ENCODE data around the gene S100P.
"Not testable (repeated sequence)": the region's sequence is repeated elsewhere in the genome, so short reads cannot be mapped to it uniquely, and the experiment has no call there.

S100P gene

DNA sequence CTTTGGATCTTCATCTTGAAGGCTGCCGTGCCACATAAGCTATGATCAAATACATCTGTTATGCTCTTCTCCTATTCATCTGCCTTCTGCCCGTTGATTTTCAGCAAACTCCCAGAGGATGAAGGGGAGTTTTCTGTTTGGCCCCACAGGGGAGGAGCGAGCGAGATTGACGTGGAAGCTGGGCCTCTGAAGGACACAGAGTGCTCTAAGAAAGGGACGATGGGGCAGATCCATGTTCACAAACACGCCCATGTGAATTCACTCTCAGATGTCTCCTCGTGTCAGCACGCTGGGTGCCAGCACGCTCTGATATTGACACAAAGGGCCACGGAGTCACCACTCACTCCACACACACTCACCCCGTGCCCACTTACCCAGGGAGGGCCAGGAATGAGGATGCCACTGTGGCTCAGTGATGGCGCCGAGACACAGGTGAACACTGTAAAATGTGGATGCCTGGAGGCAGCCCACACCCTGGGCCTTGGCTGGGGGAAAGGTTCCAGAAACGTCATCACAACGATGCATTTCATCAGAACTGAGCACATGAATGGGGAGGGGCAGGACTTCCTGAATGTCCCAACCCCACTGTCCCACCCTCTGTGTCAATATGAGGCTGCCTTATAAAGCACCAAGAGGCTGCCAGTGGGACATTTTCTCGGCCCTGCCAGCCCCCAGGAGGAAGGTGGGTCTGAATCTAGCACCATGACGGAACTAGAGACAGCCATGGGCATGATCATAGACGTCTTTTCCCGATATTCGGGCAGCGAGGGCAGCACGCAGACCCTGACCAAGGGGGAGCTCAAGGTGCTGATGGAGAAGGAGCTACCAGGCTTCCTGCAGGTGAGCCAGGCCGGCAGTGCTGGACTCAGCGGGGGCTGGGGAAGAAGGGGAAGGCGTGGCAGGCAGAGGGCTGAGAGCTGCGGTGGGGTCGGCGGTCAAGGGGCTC is at the start of gene S100P:
Gene S100P (plus strand): TSS at position 648 of the 946 bp plus-strand sequence. CDS start 55 bp downstream, at position 703.
- no peak for DNase-seq

DNA sequence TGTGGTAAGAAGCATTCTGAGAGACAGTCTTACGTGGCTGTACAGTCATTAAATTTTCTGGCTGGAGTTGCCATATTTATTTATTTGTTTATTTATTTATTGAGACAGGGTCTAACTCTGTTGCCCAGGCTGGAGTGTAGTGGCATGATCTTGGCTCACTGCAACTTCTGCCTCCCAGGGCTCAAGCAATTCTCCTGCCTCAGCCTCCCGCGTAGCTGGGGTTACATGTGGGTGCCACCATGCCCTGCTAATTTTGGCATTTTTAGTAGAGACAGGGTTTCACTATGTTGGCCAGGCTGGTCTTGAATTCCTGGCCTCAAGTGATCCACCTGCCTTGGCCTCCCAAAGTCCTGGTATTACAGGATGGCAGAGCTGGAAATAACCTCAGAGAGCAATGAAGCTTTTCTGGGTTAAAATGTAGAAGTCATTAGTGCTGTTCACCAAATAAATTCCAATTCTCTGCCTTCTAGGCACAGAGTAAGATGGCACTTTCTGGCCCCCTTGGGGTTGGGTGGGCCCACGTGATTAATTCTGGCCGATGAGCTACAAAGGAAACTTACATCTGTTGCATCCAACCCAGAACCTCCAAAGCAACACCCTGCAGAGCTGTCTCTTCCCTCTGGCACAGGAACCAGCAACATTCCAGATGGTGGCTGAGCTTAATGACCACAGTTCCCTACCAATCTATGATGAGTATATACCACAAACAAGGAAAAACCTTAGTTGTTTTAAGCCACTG is 48.7 kb upstream of the S100P start:
- no peak for DNase-seq

DNA sequence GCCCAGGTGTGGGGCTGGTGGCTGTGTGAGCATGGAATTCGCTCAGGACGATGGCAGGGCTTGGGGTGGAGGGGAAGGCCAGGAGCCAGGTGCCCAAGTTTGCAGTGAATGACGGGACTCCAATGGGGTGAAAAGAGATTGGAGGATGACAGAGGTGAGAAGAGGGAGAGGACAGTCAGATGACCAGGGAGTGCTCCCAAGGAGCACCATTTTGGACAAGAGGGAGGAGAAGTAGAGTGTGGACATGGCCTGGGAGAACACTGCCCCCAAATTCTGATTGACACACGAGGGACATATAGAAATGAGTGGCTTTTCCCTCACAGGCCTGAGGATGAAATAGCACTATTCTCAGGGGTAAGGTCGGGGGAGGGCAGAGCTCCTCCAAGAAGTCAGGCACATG is 46.5 kb upstream of the S100P start:
- DNase-seq, result no peak

DNA sequence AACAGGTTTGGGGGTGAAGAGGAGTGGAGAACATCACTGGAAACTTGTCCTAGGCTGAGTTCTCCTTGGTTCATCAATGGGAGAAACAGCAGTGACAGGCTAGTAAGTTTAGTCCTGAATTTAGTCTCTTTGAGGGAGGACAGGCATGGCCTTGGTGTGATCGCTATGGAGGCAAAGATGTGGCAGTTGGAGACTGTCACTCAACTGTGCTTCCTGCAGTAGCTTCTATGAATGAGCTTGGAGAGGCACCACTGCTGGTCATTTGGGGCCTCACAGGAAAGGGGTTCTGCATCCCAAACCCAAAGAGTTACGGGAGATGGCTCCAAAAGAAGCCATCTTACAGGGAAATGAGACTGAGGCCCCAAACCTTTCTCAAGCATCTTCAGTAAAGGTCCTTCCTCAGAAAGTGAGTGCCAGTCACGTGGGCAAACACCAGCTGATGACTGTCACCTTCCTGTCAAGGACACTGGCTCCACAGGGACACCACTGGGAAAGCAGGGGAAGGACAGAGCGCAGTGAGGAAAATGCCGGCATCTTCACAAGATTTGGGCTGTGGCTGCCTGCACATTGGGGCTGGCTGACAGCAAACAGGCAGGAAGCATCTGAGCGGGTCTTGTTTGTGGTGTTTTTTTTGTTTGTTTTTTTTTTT is 46.0 kb upstream of the S100P start:
- no peak for DNase-seq

DNA sequence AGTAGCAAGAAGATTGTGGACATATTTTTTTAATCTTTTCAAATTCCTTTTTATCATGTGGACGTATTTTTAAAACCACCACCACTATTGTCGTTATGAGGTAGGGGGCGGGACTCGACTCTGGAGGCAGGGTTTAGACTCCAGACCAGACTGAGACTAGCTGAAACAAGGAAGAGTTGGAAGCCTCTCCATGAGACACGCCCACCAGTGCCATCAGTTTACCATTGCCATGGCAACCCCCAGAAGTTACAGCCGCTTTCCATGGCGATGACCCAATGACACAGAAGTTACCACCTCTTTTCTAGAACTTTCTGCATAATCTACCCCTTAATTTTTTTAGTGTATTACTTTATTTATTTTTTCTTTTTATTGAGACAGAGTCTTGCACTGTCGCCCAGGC is 44.5 kb upstream of the S100P start:
- no peak for DNase-seq

DNA sequence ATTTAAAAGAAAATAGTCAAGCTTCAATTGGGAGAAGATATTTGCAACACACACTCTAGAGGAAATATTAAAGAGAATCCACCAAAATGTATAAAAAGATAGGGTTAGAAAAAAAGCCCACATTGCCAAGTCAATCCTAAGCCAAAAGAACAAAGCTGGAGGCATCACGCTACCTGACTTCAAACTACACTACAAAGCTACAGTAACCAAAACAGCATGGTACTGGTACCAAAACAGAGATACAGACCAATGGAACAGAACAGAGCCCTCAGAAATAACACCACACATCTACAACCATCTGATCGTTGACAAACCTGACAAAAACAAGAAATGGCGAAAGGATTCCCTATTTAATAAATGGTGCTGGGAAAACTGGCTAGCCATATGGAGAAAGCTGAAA is 39.5 kb upstream of the S100P start:
- DNase-seq, result not testable (repeated sequence)

DNA sequence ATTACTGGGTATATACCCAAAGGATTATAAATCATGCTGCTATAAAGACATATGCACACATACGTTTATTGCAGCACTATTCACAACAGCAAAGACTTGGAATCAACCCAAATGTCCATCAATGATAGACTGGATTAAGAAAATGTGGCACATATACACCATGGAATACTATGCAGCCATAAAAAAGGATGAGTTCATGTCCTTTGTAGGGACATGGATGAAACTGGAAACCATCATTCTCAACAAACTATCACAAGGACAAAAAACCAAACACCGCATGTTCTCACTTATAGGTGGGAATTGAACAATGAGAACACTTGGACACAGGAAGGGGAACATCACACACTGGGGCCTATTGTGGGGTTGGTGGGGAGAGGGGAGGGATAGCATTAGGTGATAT is 38.4 kb upstream of the S100P start:
- not testable (repeated sequence) for DNase-seq

DNA sequence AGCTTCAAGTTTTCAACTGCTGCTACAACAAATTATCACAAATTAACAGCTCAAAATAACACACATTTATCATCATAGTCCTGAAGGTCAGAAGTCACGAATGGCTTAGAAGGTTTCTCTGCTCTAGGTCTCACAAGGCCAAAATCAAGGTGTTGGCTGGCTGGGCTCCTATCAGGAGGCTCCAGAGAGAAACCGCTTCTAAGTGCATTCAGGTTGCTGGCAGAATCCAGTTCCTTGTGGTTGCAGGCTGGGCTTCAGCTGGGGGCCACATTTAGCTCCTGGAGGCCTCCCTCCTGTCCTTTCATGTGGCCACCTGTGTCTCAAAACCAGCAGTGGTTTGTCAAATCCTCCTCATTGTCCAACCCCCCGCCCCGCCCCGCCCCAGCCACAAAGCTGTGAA is 37.8 kb upstream of the S100P start:
- DNase-seq, result no peak

DNA sequence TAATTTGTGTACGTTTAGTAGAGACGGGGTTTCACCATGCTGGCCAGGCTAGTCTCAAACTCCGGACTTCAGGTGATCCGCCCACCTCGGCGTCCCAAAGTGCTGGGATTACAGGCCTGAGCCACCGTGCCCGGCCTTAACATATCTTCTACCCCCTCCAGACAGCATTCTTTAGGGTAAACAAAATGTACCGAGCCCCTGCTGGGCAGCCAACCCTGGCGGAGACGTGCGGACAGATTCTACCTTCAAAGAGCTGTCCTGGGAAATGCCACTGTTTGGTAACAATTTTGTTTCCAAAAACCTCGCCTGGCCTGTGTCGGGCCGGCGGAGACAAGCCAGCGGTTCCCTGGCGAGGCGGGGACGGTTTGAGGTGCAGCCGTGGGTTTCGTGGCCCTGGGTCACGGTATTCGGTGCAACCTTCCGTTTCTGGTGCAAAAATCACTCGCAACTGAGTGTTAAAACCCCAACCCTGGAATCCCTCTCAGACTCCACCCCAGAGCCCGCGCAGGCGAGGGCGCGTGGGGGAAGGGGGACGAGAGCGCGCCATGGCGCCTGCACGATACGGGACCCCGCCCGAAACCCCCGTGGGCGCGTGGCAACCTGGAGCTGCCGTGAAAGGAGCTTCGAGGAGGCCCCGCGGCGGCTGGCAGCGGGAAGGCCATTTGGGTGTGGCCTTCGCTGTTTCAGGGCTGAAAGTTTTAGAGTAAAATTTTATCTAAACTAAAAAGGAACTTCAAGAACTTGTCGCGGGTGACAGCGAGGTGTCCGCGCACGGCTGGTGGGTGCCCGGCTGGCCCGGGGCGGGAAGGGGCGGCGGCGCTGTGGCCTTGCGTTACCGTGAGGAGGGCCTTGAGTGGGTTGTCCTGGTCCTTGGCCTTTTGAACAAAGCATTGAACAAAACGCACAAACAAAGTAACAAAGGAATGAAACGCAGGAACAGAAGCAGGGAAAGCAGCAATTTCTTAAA is 36.2 kb upstream of the S100P start:
- DNase-seq, result no peak

DNA sequence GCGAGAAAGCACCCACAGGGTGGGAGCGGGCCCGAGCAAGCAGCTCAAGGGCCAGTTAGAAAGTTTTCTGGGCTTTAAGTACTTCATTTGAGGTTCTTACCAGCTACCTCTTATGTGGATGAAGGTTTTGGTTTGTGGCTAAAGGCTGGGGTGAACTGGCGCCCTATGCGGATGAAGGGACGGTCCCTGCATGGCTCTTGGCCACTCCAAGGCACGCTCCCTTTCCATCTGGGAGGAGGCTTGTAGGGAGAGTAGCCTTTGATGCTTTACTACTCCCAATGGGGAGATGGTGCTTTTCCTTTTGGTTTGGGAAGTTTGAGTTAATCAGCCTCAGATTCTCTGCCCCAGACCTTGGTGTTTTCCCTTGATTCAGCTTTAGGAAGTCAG is 35.5 kb upstream of the S100P start:
- no peak for DNase-seq

DNA sequence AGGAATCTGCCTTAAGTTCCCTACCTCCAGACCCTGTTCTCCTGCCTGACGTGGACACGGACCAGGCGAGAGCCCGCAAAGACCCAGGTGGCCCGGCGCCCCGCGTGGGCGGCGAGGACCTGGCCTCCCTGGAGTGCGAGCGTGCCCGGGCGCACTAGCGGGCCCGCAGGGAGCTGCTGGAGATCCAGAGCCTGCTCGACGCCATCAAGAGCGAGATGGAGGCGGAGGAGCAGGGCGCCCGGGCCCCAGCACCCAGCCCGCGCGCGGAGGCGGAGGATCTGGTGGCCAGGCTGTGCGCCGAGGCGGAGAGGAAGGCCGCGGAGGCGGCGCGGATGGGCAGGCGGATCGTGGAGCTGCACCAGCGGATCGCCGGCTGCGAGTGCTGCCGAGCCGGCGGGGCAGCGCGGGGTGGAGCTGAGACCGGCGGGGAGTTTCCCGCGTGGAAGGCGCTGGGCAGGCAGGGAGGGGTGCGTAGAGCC is 35.0 kb upstream of the S100P start:
- DNase-seq, result peak in 1 of 2 donors; percentile 7

DNA sequence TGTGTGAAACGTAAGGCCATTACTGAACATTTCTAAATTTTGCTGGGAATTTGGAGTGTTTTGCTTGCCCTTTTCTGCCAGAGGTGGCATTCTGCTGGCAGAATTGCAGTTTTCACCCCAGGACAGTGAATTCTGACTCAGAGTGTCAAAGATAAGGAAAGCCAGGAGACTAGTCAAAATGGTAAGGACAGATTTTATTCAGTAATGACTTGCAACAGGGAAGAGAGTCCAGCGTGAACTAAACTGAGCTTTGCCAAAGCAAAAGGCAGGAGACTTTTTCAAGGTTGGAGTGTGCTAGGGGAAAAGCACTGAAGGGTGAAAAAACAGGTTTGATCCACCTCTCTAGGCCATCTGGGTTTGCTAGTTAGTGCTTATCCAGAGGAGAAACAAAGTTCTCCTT is 33.8 kb upstream of the S100P start:
- no peak for DNase-seq

DNA sequence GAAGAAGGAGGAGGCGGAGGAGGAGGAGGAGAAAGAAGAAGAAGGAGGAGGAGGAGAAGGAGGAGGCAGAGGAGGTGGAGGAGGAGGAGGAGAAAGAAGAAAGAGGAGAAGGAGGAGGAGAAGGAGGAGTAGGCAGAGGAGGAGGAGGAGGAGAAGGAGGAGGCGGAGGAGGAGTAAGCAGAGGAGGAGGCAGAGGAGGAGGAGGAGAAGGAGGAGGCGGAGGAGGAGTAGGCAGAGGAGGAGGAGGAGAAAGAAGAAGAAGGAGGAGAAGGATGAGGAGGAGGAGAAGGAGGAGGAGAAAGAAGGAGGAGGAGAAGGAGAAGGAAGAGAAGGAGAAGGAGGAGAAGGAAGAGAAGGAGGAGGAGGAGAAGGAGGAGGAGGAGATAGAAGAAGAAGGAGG is 33.2 kb upstream of the S100P start:
- no peak for DNase-seq

DNA sequence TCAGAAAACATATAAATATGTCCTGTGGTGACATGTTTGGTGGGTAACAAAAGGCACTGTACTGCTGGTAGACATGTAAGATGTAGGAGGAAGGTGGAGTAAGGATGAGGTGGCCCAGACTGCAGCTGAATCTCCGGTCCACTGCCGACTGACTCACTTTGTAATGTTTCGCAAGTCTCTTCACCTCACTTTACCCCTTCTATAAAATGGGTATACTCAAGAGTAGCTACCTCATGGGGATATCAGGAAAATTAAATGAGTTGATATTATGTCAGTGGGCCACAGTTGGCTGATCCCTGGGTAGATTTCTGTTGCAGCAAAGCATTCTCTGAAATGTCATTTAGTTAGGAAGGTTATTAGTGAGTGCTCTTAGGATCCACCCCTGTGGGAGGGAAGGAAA is 31.1 kb upstream of the S100P start:
- no peak for DNase-seq

DNA sequence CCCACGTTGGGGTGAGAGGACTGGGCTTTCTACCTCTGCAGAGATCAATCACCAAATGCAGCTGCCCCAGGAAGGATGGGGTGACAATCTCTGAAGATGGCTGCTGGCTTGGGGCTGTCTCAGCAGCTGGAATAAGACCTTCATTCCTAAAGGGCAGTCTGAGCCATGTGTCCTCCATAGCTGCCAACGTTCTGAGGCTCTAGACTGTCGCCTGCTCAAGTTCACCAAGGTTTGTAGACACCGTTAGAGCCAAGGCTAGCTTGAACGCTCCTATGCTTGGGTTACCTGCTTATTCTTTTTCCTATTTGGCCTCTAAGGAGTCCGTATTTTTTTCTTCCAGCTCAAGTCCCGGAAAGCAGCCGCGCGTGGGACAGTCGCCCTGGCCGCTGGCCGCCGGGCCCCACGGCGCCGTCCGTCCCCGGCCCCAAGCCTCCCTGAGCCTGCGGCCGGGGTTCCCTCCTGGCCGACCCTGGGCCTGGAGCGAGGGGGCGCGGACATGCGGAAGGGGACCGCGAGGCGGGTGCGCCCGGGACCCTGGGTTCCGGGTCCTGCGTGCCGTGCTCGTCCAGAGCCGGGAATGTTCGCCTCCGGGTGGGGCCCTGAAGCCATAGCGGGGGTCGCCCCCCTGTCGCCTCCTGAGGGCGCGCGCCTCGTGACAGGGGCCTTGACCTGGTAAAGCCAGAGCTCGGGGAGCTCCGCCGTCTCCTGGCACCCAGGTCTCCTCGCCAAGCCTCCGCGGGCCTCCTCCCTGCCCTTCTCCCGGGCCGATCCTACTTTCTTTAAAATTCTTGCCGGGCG is 29.9 kb upstream of the S100P start:
- DNase-seq, result no peak

DNA sequence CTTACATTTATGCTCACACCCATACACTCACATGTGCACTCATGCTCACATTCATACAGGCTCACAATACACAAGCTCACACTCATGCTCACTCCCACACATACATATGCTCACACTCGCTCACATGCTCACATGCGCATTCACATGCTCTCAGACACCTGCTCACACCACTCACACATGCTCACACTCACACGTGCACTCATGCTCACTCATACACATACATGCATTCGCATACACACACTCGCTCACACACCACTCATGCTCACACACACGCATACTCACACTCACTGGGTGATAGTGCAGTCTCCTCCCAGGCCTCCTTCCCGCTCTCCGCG is 28.4 kb upstream of the S100P start:
- no peak for DNase-seq

DNA sequence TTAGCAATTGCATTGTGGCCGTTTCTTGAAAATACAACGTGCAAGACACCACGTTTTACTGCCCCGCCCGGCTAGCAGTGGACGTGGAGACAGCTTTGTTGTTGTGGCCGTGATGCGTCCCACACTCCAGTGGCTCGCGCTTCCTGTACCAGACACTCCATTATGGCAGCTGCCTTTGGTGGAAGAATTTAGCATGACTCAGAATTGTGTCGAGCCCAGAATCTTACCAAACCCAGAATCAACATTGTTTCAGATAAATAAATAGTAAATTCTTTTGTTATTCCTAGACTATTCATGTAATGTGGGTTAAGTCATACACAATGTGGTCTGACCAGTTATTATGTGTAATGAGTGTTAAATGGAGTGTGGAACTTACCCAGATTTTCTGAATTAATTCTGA is 25.3 kb upstream of the S100P start:
- DNase-seq, result no peak

DNA sequence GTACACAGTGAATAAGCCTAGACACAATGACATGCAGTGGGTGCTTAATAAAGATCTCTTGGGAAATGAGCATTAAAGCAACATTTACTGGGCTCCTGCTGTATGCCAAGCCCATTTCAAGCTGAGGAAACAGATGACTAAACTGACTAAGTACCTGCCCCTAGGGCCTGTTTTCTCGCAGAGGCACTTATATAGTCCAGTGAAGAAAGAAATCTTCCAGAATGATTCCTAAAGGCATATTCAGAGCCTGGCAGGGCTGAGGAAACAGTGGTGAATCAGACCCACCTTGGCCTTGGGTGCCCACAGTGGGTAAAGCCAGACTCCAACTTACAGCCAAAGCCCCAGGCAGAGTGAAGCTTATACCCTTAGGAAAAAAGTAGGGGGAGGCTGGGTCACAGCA is 22.0 kb upstream of the S100P start:
- DNase-seq, result no peak

DNA sequence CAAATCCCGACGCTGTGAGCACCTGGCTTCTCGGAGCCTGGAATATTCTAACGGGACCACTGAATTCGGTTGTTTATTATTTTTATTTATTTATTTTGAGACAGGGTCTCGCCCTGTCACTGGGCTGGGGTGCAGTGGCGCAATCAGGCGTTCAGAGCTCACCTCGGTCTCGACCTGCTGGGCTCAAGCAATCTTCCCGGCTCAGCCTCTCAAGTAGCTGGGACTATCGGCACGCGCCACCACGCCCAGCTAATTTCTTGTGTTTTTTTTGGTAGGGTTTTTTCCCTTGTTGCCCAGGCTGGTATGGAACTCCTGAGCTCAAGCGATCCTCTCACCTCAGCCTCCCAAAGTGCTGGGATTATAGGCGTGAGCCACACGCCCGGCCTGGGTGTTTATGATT is 21.5 kb upstream of the S100P start:
- no peak for DNase-seq

DNA sequence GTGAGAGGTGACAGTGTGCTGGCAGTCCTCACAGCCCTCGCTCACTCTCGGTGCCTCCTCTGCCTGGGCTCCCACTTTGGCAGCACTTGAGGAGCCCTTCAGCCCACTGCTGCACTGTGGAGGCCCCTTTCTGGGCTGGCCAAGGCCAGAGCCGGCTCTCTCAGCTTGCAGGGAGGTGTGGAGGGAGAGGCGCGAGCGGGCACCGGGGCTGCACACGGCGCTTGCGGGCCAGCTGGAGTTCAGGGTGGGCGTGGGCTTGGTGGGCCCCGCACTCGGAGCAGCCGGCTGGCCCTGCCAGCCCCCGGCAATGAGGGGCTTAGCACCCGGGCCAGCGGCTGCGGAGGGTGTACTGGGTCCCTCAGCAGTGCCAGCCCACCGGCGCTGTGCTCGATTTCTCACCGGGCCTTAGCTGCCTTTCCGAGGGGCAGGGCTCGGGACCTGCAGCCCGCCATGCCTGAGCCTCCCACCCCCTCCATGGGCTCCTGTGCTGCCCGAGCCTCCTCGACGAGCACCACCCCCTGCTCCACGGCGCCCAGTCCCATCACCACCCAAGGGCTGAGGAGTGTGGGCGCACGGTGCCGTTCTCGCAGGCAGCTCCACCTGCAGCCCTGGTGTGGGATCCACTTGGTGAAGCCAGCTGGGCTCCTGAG is 21.0 kb upstream of the S100P start:
- not testable (repeated sequence) for DNase-seq

DNA sequence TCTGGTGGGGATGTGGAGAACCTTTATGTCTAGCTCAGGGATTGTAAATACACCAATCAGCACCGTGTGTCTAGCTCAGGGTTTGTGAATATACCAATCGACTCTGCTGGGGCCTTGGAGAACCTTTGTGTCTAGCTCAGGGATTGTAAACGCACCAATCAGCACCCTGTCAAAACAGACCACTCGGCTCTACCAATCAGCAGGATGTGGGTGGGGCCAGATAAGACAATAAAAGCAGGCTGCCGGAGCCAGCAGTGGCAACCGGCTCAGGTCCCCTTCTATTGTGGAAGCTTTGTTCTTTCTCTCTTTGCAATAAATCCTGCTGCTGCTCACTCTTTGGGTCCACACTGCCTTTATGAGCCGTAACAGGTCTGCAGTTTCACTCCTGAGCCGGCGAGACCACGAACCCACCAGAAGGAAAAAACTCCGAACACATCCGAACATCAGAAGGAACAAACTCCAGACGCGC is 20.5 kb upstream of the S100P start:
- DNase-seq, result not testable (repeated sequence)

Measured in hippocampal formation (tissue), 2 donors.